ENCODE data around the gene KRTCAP2.

- TF ChIP-seq CTCF (conservative IDR thresholded peaks at IDR 0.05; ENCODE audit: low read depth, low read length): no peak
- TF ChIP-seq EZH2 (IDR thresholded peaks at IDR 0.05; ENCODE audit: borderline replicate concordance, low read depth, low read length, poor library complexity, severe bottlenecking): no peak
Observed at GRCh38 chr1:155170101-155170785, 2.9 kb downstream of the KRTCAP2 start.

Data from A673 (cell line).